ENCODE data around the gene GSDME. TPM values are rescaled to one million over a fixed set of nuclear protein-coding genes. Genes with fewer than 3 reads are reported as not detected.

Gene GSDME
- total RNA-seq, 1 donor: 43.3 TPM

DNA sequence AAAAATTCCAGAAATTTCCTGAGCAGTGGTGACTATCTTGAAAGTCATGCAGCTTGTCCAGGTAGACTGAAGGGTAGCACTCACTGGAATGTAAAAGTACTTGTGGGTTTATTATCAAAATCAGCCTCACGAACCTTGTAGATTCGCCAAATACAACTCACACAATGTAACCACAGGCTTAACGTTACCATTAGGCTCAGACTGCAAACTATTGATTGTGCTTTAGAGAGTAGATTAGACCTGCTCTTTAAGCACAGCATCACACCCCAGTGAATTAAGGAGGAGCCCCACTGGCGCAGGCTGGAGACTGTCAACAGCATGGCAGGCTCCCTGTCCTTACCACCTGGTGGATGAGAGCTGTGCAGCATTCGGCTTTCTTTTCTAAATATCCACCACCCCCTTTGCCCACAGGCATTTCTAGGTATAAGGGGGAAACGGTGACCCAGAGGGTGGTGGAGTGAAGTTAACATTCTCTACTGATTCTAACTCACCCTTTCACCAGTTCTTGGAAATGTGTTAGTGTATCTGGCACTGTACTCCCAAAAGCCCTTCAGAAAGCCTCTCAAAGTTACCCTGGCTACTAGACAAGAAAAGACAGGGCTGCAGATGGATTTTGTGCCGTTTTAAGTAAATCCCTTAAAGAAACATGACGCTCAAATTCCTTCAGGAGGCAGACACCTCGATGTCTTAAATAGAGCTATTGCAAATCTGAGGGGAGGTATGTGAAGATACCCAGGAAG is 56.6 kb downstream of the GSDME start:
- no peak overlapping the region for H3K4me3 ChIP-seq (ENCODE audit: low read depth, low read length)
- peak; percentile 63 for DNase-seq (ENCODE audit: low read depth)
- TF ChIP-seq, protein P1, sequence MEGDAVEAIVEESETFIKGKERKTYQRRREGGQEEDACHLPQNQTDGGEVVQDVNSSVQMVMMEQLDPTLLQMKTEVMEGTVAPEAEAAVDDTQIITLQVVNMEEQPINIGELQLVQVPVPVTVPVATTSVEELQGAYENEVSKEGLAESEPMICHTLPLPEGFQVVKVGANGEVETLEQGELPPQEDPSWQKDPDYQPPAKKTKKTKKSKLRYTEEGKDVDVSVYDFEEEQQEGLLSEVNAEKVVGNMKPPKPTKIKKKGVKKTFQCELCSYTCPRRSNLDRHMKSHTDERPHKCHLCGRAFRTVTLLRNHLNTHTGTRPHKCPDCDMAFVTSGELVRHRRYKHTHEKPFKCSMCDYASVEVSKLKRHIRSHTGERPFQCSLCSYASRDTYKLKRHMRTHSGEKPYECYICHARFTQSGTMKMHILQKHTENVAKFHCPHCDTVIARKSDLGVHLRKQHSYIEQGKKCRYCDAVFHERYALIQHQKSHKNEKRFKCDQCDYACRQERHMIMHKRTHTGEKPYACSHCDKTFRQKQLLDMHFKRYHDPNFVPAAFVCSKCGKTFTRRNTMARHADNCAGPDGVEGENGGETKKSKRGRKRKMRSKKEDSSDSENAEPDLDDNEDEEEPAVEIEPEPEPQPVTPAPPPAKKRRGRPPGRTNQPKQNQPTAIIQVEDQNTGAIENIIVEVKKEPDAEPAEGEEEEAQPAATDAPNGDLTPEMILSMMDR (IDR thresholded peaks at IDR 0.05; ENCODE audit: insufficient read depth, low read length): no peak

DNA sequence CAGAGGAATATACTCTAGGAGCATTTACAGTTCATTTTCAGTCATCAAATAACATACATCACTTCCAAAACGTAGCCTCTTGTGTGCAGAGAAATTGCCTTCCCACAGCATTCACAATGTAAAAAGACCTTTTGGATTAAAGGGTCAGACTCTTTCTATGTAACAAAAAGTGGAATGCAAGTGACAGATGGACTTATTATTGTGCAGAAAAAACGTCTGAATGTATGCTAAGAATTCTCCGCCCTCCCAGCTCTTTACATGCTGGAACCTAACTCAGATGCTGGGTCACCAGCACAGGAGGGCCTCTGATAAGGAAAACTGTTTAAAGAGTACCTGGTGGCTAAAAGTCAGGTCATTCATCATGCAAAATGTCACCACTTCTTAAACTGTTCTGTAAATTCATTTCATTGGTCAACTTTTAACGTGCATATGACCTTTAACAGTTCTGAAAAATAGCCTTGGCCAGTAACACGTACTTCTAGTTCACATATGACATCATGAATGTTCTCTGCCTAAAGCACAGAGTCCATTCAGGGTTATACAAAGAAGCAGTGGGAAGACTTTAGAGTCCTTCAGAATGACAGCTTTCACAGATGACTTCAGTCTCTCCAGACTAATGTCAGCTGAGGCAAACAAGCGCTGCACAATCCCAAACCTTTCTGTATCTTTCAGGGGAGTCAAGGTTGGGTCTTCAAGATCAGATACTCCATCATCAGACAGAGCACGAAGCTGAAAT is 58.6 kb downstream of the GSDME start:
- H3K4me3 ChIP-seq (ENCODE audit: low read depth, low read length): no peak overlapping the region
- no peak for DNase-seq (ENCODE audit: low read depth)
- TF ChIP-seq, protein P1 (IDR thresholded peaks at IDR 0.05; ENCODE audit: insufficient read depth, low read length): no peak

DNA sequence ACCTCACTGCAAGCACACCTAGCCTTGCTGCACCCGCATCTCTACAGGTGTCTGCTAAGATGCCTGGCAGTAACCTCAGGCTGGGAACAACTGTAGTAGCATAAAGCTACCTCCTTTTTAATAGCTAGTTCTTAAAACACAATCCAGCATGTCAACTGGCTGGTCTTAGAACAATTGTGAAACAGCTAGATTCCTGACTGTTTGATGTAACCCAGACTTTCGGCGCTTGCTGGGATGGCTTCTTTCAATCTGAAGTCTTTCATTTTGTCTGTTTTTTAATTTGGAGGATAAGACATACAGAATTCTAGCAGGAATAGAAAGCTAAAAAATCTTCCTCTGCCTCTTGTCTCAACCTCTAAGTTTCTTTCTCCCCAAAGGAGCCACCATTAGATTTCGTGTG is 59.8 kb downstream of the GSDME start:
- TF ChIP-seq, protein P1 (IDR thresholded peaks at IDR 0.05; ENCODE audit: insufficient read depth, low read length): no peak

DNA sequence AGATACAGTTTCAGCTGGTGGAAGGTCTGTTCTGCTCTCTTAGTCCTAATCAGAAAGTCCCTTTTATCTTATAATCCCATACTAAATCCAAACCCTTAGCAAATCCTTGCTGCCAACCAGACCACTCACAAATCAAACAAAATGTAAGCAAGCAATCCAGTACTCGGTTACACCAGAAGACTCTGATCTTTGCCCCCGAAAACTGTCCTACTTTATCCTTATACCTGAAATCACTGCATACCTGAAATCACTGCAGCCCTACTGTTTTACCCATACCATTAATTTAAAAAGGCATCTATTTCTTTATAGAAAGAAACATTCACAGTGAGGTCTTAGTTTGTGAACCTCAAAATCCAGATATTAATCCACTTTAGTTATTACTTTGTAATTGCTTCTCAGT is 64.7 kb downstream of the GSDME start:
- TF ChIP-seq, protein P1 (IDR thresholded peaks at IDR 0.05; ENCODE audit: insufficient read depth, low read length): no peak
- H3K4me3 ChIP-seq (ENCODE audit: low read depth, low read length): no peak overlapping the region
- no peak for DNase-seq (ENCODE audit: low read depth)

More for the DNA sequence above, 59.8 kb downstream of the GSDME start:
- no peak overlapping the region for H3K4me3 ChIP-seq (ENCODE audit: low read depth, low read length)
- DNase-seq (ENCODE audit: low read depth): peak; percentile 45

DNA sequence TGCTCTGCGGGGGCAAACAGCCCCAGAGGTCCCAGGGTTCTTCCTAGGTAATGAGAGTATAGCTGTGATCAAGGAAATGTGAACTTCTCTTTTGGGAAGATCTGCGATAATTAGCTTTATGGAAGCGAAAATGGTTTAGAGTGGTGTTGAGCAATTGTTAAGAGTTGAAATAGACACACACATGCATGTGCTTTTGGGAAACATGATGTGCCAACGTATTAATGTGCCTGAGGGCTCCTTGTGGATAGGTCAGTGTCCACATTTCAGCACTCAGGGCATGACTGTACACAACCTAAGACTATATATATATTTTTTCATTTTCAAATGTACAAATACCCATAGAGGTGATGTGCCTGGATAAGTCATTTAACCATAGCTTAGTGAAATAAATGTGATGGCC is 67.0 kb downstream of the GSDME start:
- TF ChIP-seq, protein P1 (IDR thresholded peaks at IDR 0.05; ENCODE audit: insufficient read depth, low read length): no peak
- no peak overlapping the region for H3K4me3 ChIP-seq (ENCODE audit: low read depth, low read length)
- no peak for DNase-seq (ENCODE audit: low read depth)

DNA sequence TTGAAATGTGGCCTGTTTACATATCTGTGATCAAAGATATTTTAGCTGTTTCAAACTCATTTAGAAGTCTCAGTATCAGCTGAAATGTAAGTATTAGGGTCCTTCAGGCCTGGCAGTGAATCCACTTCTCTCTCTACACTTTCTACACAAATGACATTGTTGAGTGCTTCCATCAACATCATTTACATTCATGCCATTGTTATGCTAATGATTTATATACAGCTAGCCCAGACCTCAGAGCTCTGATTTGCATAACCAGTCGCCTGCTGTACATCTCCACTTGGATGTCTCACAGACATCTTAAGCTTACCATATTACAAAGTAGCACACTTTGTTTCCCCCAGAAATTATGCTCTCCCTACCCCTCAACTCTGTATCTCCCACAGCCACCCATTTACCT is 71.6 kb downstream of the GSDME start:
- TF ChIP-seq, protein P1 (IDR thresholded peaks at IDR 0.05; ENCODE audit: insufficient read depth, low read length): no peak
- no peak for DNase-seq (ENCODE audit: low read depth)
- H3K4me3 ChIP-seq (ENCODE audit: low read depth, low read length): no peak overlapping the region
